Activated CD8-positive, alpha-beta memory T cell treated with anti-CD3 and anti-CD28 coated beads, Interleukin-2, amount 10 ng/mL, durations not matched to agents 7 days and 5 days (primary cell): ENCODE data around the gene CLSTN2. TPM values are rescaled to one million over a fixed set of nuclear protein-coding genes. Genes with fewer than 3 reads are reported as not detected.

ENCODE experiments used
- ATAC-seq: fragments of 150-1000 bp; cut with Tn5 transposase; one replicate; pipeline ENCODE4 v1.10.0; 2021; ENCODE audit warnings: moderate library complexity
- CTCF ChIA-PET: fragments of 350-600 bp; sonication (Branson Sonifier 250); formaldehyde crosslinking; loops from one replicate; lab custom pipeline; 2021; ENCODE audit warnings: antibody characterized with exemption; lab: Charles Lee
- DNase-seq: peaks from one replicate; pipeline ENCODE4 v3.0.0-alpha.2; 2020
- H3K27ac Mint-ChIP-seq: one replicate; pipeline ENCODE4 v1.8.0; 2021; ENCODE audit warnings: mild to moderate bottlenecking, mixed read lengths
- H3K27me3 Mint-ChIP-seq: one replicate; pipeline ENCODE4 v1.8.0; 2021; ENCODE audit warnings: mixed read lengths
- H3K36me3 Mint-ChIP-seq: one replicate; pipeline ENCODE4 v1.8.0; 2021; ENCODE audit warnings: mild to moderate bottlenecking, mixed read lengths
- H3K4me1 Mint-ChIP-seq: one replicate; pipeline ENCODE4 v1.8.0; 2021; ENCODE audit warnings: mixed read lengths
- H3K4me3 Mint-ChIP-seq: one replicate; pipeline ENCODE4 v1.8.0; 2021; ENCODE audit warnings: mild to moderate bottlenecking, moderate library complexity, mixed read lengths
- H3K9me3 Mint-ChIP-seq: one replicate; pipeline ENCODE4 v1.8.0; 2022; ENCODE audit warnings: low read depth, mixed read lengths
- total RNA-seq, 2 experiments: library from RNA; stranded (reverse); gene quantifications; one replicate each; pipeline ENCODE4 v1.2.3, GENCODE V29; 2021

CLSTN2 gene
- total RNA-seq: under 1 TPM in 1 of 2 experiments, not detected in 1; 0.07 TPM

DNA sequence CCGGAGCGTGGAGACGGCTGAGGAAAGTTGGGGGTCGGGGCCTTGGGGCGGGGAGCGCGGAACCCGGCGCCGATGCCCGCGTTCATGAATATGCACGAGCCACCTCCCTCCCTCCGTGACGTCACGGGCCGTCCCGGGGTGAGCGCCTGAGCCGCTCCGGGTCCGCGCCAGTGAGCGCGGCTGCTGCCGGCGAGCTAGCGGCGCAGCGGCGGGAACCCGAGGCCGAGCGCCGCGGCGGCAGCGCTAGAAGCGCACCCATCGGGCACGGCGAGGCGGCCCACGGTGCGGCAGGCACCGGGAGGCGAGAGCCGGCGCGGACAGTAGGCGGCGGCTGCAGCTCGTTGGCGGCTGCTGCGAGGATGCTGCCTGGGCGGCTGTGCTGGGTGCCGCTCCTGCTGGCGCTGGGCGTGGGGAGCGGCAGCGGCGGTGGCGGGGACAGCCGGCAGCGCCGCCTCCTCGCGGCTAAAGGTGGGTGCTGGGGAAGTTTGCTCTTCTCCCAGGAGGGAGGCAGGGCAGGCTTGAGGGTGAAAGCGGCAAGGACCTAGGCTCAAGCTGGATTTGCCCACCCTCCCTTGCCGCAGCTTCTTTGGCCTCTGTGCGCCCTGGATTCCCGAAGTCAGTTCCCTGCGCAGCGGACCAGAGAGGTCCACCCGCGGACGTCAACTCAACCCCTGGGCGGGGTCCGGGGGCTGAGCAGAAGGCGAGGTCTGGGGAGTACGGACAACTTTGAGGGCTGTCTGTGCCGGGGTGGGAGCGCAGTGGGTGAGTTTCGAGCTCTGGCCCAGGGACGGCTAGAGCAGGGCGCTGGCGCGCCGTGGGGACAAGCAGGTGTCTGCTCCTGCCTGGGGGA, at the start of gene CLSTN2:
CLSTN2 (plus strand) TSS at position 170 of the 850 bp plus-strand sequence.
- H3K36me3 Mint-ChIP-seq: no peaks in the 10 kb centered on the region
- H3K4me1 Mint-ChIP-seq: peaks cover 12% of the 10 kb centered on the region
- peaks cover 59% of the 10 kb centered on the region for H3K27me3 Mint-ChIP-seq
- no peaks in the 10 kb centered on the region for H3K9me3 Mint-ChIP-seq
- H3K27ac Mint-ChIP-seq: no peak within 1 kb of the TSS
- CTCF ChIA-PET: no interaction called here
- peak; percentile 20 for ATAC-seq
- no peak for DNase-seq
- no peak within 1 kb of the TSS for H3K4me3 Mint-ChIP-seq

DNA sequence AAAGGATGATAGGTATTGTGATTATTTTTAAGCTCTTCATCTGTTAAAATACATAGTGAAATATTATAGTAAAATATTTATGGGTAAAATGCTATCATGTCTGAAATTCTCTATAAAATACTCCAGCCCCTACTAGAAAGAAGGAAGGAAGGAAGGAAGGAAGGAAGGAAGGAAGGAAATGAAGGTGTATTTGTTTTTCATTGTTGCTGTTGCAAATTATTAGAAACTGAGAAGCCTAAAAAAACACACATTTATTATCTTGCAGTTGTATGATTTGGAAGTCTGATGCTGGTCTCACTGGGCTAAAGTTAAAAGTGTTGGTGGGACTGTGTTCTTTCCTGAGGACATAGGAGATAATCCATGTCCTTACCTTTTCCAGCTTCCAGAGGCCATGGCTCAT, 47.6 kb upstream of the CLSTN2 start:
- Mint-ChIP-seq H3K4me3 (no peak overlapping the region), H3K4me1 (no peaks in the 10 kb centered on the region), H3K9me3 (no peaks in the 10 kb centered on the region), H3K27me3 (no peaks in the 10 kb centered on the region), H3K27ac (no peak overlapping the region), H3K36me3 (no peaks in the 10 kb centered on the region)
- ATAC-seq (no peak), DNase-seq (no peak)
- CTCF ChIA-PET: no interaction called here

DNA sequence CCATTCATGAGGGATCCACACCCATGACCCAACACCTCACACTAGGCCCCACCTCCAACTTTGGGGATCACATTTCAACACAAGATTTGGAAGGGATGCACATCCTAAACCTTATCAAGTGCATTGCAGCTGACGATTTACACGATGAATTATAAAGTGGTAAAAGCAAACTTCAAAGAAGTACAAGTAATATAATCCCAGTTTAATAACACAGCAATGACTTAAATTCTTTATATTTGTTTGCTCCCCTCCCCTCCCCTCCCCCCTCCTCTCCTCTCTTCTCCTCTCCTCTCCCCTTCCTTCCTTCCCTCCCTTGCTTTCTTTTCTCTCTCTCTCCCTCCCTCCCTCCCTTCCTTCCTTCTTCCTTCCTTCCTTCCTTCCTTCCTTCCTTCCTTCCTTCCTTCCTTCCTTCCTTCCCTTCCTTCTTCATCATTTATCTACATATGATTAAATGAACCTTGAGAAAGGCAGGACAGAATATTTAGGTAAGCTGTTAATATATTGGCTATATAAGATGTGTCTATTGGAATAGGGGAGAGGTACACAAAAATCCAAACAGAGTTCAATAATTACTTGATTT, 46.3 kb upstream of the CLSTN2 start:
- Mint-ChIP-seq H3K27me3 (no peaks in the 10 kb centered on the region), H3K9me3 (no peaks in the 10 kb centered on the region), H3K4me3 (no peak overlapping the region), H3K4me1 (no peaks in the 10 kb centered on the region), H3K36me3 (no peaks in the 10 kb centered on the region), H3K27ac (no peak overlapping the region)
- ATAC-seq (no peak), DNase-seq (no peak)
- CTCF ChIA-PET: no interaction called here

DNA sequence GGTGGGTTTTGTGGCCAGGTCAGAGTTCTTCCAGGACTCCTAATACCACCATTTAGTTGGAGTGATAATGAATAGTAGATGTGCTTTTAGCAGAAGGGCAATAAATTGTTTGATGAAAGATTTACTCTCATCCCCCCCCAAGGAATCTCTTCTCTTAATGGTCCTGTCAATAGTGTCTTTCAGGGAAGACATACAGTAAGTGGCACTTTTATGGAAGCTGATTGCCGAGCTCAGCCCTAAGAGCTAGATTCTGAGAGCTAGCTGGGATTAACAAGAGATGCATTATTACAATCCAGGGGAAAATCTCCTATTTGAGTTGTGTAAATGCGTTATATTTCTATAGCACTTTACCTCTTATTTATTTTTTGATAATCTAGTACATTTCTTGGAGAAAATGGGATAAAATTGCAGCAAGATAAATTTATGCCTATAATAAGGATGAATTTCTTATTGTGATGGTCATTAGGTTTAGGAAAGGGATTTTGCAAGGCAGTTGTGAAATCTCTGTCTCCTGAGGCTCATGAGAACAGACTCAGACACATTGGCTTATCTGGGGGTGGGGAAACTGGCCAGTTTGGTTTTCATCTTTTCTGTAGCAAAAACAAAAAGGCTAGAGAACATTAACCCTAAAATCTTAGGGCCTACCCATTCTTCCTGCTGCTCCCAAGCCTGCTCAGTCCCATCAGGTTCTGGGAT, 41.6 kb upstream of the CLSTN2 start:
- no peak overlapping the region for H3K27ac Mint-ChIP-seq
- CTCF ChIA-PET: no interaction called here
- H3K27me3 Mint-ChIP-seq: no peaks in the 10 kb centered on the region
- H3K4me1 Mint-ChIP-seq: no peaks in the 10 kb centered on the region
- DNase-seq: no peak
- no peaks in the 10 kb centered on the region for H3K36me3 Mint-ChIP-seq
- no peak overlapping the region for H3K4me3 Mint-ChIP-seq
- no peaks in the 10 kb centered on the region for H3K9me3 Mint-ChIP-seq
- no peak for ATAC-seq

DNA sequence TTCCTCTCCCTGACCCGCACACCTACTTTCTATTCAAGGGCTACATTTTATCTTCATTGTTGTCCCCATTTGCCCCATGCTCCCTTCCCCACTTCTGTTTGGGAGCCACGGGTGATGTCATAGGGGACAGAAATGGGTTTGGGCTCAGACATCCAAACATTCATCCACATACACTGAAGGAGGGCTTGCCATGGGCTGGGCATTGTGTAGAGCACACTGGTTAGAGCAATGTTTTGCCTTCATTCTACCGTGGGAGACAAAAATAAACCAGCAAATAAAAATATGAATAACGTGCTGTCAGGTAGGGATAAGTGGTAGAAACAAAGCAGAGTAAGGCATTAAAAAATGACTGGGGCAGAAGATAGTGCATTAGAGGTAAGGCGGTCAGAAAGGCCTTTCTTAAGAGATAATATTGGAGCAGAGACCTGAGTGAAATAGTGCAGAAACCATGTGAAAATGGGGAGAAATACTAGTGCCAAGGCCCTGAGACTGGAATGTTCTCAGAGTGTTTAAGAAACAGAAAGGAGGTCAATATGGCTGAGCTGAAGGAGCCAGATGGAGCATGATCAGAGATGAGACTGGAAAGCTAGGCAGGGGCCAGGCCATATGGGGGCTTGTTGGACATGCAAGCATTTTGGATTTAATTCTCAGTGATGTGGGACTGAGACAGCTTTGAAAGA, 40.9 kb upstream of the CLSTN2 start:
- no peak overlapping the region for H3K4me3 Mint-ChIP-seq
- H3K36me3 Mint-ChIP-seq: no peaks in the 10 kb centered on the region
- no peak overlapping the region for H3K27ac Mint-ChIP-seq
- no peaks in the 10 kb centered on the region for H3K9me3 Mint-ChIP-seq
- DNase-seq: no peak
- H3K4me1 Mint-ChIP-seq: no peaks in the 10 kb centered on the region
- no peak for ATAC-seq
- no peaks in the 10 kb centered on the region for H3K27me3 Mint-ChIP-seq
- CTCF ChIA-PET: no interaction called here

DNA sequence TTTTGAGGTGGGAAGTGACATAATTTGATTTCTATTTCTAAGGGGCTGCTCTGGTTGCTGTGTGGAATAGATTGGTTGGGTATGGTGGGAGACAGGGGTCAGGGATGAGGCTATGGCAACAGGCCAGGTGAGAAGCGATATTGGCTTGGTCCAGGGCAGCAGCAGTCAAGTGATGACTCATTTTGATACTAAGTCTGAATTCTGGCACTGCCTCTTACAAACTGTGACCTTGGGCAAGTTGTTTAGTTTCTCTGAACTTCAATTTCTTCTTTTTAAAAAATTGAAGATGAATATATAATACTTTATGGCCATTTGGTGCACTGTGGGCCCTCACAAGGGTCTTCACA, 40.4 kb upstream of the CLSTN2 start:
- H3K27ac Mint-ChIP-seq: no peak overlapping the region
- CTCF ChIA-PET: no interaction called here
- no peaks in the 10 kb centered on the region for H3K36me3 Mint-ChIP-seq
- H3K4me1 Mint-ChIP-seq: no peaks in the 10 kb centered on the region
- DNase-seq (no peak), ATAC-seq (no peak)
- no peak overlapping the region for H3K4me3 Mint-ChIP-seq
- no peaks in the 10 kb centered on the region for H3K27me3 Mint-ChIP-seq
- H3K9me3 Mint-ChIP-seq: no peaks in the 10 kb centered on the region

DNA sequence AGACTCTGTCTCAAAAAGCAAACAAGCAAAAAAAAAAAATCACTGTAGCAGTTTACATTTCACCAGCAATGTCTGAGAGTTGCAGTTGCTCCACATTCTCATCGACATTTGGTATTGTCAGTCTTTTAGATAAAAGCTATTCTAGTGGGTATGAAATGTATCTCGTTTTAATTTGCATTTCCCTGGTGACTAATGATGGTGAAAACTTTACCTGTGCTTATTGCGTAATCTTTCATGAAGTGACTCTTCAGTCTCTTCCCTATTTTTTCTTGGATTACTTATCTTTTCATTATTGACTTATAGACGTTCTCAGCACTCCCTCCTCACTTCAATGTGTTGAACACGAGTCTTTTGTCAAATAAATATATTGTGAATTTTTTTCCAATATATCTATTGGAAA, 37.2 kb upstream of the CLSTN2 start:
- H3K4me3 Mint-ChIP-seq: no peak overlapping the region
- H3K4me1 Mint-ChIP-seq: no peaks in the 10 kb centered on the region
- no peaks in the 10 kb centered on the region for H3K9me3 Mint-ChIP-seq
- DNase-seq (no peak), ATAC-seq (no peak)
- no peaks in the 10 kb centered on the region for H3K36me3 Mint-ChIP-seq
- no peak overlapping the region for H3K27ac Mint-ChIP-seq
- no peaks in the 10 kb centered on the region for H3K27me3 Mint-ChIP-seq
- CTCF ChIA-PET: no interaction called here

DNA sequence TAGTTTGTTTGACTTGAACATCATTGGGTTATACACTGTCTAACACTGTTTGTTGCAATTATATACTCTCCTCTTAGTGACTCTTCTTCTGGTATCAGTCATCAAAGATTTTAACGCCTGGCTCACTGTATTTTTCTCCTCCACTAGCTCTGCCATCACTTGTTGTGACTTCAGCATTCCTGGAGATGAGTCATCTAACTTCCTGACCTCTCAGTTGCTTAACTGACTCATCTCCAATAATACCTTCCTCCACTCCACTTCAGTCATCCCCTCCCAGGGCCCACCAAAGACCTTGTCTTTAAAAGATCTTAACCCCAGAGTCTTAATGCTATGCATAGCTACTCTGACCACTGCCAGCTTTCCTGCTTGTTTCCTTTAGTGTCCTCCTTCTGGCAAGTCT, 28.6 kb upstream of the CLSTN2 start:
- Mint-ChIP-seq H3K4me1 (no peaks in the 10 kb centered on the region), H3K4me3 (no peak overlapping the region), H3K9me3 (no peaks in the 10 kb centered on the region), H3K36me3 (no peaks in the 10 kb centered on the region), H3K27me3 (no peaks in the 10 kb centered on the region), H3K27ac (no peak overlapping the region)
- CTCF ChIA-PET: no interaction called here
- no peak for DNase-seq
- no peak for ATAC-seq

DNA sequence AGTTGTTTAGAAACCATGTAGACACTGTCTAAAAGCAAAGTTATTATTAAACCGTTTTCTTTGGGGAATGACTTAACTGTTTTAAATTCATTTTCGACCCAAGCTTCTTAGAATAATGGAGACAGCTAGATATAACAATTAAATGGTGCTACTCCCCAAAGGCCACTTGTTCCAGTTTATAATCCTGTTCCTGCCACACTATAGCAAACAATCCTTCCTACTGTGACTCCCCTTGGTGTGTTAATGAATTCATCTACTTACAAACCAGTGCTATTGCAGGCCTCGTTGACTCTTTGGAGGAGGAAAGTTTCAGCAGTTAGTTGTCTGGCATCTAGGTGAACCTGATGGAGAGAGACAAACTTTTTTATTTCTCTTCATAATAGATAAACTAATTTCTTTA, 25.2 kb upstream of the CLSTN2 start:
- H3K27me3 Mint-ChIP-seq: no peaks in the 10 kb centered on the region
- ATAC-seq (no peak), DNase-seq (no peak)
- H3K27ac Mint-ChIP-seq: no peak overlapping the region
- no peak overlapping the region for H3K4me3 Mint-ChIP-seq
- CTCF ChIA-PET: no interaction called here
- no peaks in the 10 kb centered on the region for H3K36me3 Mint-ChIP-seq
- peaks cover 4% of the 10 kb centered on the region for H3K9me3 Mint-ChIP-seq
- H3K4me1 Mint-ChIP-seq: no peaks in the 10 kb centered on the region

DNA sequence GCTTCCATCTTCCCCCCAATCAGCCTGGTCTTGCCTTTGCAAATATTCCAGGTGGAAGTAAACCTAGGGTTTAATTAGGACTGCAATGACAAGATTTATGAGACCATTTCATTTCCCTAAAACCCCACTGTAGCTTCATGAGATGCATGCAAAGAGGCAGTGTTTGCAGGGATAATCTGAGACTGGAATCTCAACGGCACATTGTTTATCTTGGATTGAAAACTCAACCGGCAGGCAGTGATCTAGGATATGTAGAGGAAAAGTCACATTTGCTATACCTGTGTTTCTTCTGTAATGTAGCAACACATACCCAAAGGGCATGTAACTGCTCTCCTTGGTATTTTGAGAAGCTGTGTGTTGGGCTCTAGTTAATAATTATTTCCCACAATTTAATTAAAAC, 18.7 kb upstream of the CLSTN2 start:
- H3K4me3 Mint-ChIP-seq: no peak overlapping the region
- CTCF ChIA-PET: no interaction called here
- no peak overlapping the region for H3K27ac Mint-ChIP-seq
- H3K4me1 Mint-ChIP-seq: no peaks in the 10 kb centered on the region
- no peaks in the 10 kb centered on the region for H3K36me3 Mint-ChIP-seq
- no peak for DNase-seq
- no peaks in the 10 kb centered on the region for H3K27me3 Mint-ChIP-seq
- H3K9me3 Mint-ChIP-seq: peaks cover 4% of the 10 kb centered on the region
- no peak for ATAC-seq

DNA sequence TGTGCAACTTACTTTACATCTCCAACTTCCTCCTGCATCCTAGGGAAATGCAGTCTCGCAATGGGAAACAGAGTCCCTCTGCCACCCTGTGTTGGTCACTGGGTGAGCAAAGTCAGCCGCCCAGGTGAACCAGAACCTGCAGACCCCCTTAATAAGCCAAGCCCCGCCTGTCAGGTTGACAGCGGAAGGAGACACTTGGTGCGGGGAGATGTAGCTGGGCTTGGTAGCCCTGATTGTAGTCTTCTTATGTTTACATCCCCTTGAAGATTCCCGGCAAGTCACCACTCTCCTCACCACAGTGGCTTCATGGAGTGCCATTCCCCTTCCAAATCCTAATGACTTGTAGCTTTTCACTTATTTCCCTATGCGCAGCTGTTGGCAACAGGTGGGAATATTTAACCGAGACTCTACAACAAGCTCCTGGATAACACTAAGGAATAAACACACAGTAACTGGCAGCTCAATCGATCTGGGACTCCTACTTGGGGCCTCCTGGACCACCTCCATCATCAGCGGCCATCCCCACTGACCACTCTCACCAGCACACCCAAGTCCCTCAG, 17.7 kb upstream of the CLSTN2 start:
- ATAC-seq (no peak), DNase-seq (no peak)
- no peaks in the 10 kb centered on the region for H3K27me3 Mint-ChIP-seq
- no peaks in the 10 kb centered on the region for H3K4me1 Mint-ChIP-seq
- H3K9me3 Mint-ChIP-seq: peaks cover 4% of the 10 kb centered on the region
- H3K27ac Mint-ChIP-seq: no peak overlapping the region
- no peaks in the 10 kb centered on the region for H3K36me3 Mint-ChIP-seq
- CTCF ChIA-PET: no interaction called here
- no peak overlapping the region for H3K4me3 Mint-ChIP-seq

DNA sequence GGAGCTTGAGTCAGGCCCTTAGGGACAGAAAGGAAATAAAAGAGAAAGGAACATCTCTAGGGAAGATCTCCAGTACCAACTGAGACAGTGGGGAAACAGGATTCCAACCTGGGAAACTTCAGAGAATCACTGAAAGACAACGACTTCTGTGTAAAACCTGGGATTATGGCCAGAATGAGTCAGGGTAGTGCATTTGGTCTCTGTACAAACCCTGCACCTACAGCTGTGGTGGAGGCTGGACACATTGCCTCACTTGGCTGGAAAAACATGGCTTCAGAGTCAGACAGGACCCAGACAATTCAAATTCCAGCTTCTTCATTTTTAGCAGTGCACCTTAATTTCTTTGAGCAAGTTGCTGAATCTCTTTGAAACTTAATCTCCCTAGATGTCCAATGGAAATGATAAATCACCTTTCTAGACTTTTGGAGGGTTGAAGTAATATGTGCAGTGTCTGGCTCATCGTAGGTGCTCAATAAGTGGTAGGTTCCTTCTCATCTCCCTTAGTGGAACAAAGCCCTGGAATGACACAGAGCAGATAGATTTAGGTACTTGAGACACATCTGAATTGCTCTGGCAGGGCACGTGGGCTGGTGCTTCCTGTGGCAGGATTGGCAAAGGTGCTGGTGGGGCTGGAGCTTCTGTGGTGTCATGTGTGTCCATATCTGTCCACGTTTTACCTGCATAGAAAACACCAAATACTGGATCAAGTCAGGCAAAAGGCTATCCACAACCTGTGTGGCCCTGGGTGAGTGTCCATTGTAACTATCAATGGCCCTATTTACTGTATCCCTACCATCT, 6.1 kb upstream of the CLSTN2 start:
- Mint-ChIP-seq H3K4me3 (no peak overlapping the region), H3K27me3 (peaks cover 17% of the 10 kb centered on the region), H3K9me3 (no peaks in the 10 kb centered on the region), H3K27ac (no peak overlapping the region), H3K36me3 (no peaks in the 10 kb centered on the region), H3K4me1 (no peaks in the 10 kb centered on the region)
- CTCF ChIA-PET: no interaction called here
- ATAC-seq (no peak), DNase-seq (no peak)

DNA sequence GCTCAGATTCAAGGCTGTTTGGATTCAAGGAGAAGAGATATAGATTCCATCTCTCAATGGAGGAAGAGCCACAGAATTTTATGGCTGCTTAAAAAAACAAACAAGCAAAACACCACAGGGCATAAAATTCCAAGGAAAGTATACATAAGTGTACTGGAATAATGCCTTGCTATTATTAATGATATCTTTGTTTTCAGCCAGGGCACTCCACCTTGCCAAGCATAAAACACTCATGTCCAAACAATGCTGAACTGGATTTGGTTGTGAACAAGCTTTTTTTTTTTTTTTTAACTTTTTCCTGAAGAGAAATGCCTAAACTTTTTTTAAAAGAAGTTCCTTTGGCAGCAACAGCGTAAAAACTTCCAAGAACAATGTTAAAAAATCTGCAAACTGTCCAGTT, 4.8 kb upstream of the CLSTN2 start:
- no peak overlapping the region for H3K4me3 Mint-ChIP-seq
- ATAC-seq (no peak), DNase-seq (no peak)
- H3K4me1 Mint-ChIP-seq: peaks cover 5% of the 10 kb centered on the region
- peaks cover 26% of the 10 kb centered on the region for H3K27me3 Mint-ChIP-seq
- H3K27ac Mint-ChIP-seq: no peak overlapping the region
- H3K9me3 Mint-ChIP-seq: no peaks in the 10 kb centered on the region
- H3K36me3 Mint-ChIP-seq: no peaks in the 10 kb centered on the region
- CTCF ChIA-PET: no interaction called here
